Measurements from ENCODE around the gene CCDC148.
A peak's percentile ranks its signal among the peaks of the same experiment; 100 is the strongest.

CCDC148 gene

GRCh38 chr2:158143703-158144360, 312.7 kb downstream of the CCDC148 start:
- H3K9me3 Mint-ChIP-seq = peaks cover 28% of the 10 kb centered on the region

GRCh38 chr2:158142568-158143332, 313.8 kb downstream of the CCDC148 start:
- Mint-ChIP-seq H3K27ac (no peak overlapping the region), H3K9me3 (peaks cover 25% of the 10 kb centered on the region), H3K4me3 (no peak overlapping the region), H3K4me1 (no peaks in the 10 kb centered on the region), H3K27me3 (ENCODE audit: low read depth) (peaks cover 6% of the 10 kb centered on the region), H3K36me3 (ENCODE audit: low read depth) (peaks cover 6% of the 10 kb centered on the region)
- TF ChIP-seq CTCF (IDR thresholded peaks at IDR 0.05; ENCODE audit: unreplicated experiment in 3 of 3) = no peak

More at GRCh38 chr2:158143703-158144360, 312.7 kb downstream of the CCDC148 start:
- no peak for TF ChIP-seq CTCF (IDR thresholded peaks at IDR 0.05; ENCODE audit: unreplicated experiment in 3 of 3)
- H3K4me3 Mint-ChIP-seq = no peak overlapping the region
- H3K4me1 Mint-ChIP-seq = no peaks in the 10 kb centered on the region
- H3K27ac Mint-ChIP-seq = no peak overlapping the region
- H3K27me3 Mint-ChIP-seq (ENCODE audit: low read depth) = no peaks in the 10 kb centered on the region
- H3K36me3 Mint-ChIP-seq (ENCODE audit: low read depth) = peaks cover 6% of the 10 kb centered on the region

GRCh38 chr2:158142165-158142564, 314.4 kb downstream of the CCDC148 start:
- H3K36me3 Mint-ChIP-seq (ENCODE audit: low read depth) = peaks cover 3% of the 10 kb centered on the region

GRCh38 chr2:158140201-158140600, 316.4 kb downstream of the CCDC148 start:
- Mint-ChIP-seq H3K4me1 (no peaks in the 10 kb centered on the region), H3K36me3 (ENCODE audit: low read depth) (no peaks in the 10 kb centered on the region)

More at GRCh38 chr2:158142165-158142564, 314.4 kb downstream of the CCDC148 start:
- TF ChIP-seq CTCF (IDR thresholded peaks at IDR 0.05; ENCODE audit: unreplicated experiment in 3 of 3) = no peak
- H3K4me1 Mint-ChIP-seq = no peaks in the 10 kb centered on the region
- peaks cover 19% of the 10 kb centered on the region for H3K9me3 Mint-ChIP-seq
- peaks cover 7% of the 10 kb centered on the region for H3K27me3 Mint-ChIP-seq (ENCODE audit: low read depth)
- H3K4me3 Mint-ChIP-seq = no peak overlapping the region
- no peak overlapping the region for H3K27ac Mint-ChIP-seq

GRCh38 chr2:158138255-158138654, 318.3 kb downstream of the CCDC148 start:
- H3K4me3 Mint-ChIP-seq = no peak overlapping the region
- H3K4me1 Mint-ChIP-seq = no peaks in the 10 kb centered on the region
- TF ChIP-seq CTCF (IDR thresholded peaks at IDR 0.05; ENCODE audit: unreplicated experiment in 3 of 3) = no peak
- peaks cover 7% of the 10 kb centered on the region for H3K27me3 Mint-ChIP-seq (ENCODE audit: low read depth)
- H3K27ac Mint-ChIP-seq = peak overlapping the region in 1 of 3 experiments; percentile 6
- no peaks in the 10 kb centered on the region for H3K36me3 Mint-ChIP-seq (ENCODE audit: low read depth)
- H3K9me3 Mint-ChIP-seq = no peaks in the 10 kb centered on the region

More at GRCh38 chr2:158140201-158140600, 316.4 kb downstream of the CCDC148 start:
- Mint-ChIP-seq H3K9me3 (peaks cover 3% of the 10 kb centered on the region), H3K4me3 (no peak overlapping the region), H3K27me3 (ENCODE audit: low read depth) (peaks cover 7% of the 10 kb centered on the region), H3K27ac (peak overlapping the region in 2 of 3 experiments; percentile 37 to 44)
- TF ChIP-seq CTCF (IDR thresholded peaks at IDR 0.05; ENCODE audit: unreplicated experiment in 3 of 3) = no peak

Measured in nephron (organoid).